Vagina (tissue), 2 donors: ENCODE measurements around the gene TMEM167A. TPM values are rescaled to one million over a fixed set of nuclear protein-coding genes. Genes with fewer than 3 reads are reported as not detected.

Source experiments
- DNase-seq, 2 donors: peaks; one replicate each; pipeline ENCODE4 v3.0.0-alpha.2; 2017; ENCODE audit errors: extremely low spot score in 2 of 2
- H3K27ac ChIP-seq: fragments of 200-600 bp; sonication (generic); one replicate; pipeline ENCODE4 v1.5.1; 2019
- H3K27me3 ChIP-seq: fragments of 200-600 bp; sonication (generic); one replicate; pipeline ENCODE4 v1.5.1; 2019
- H3K36me3 ChIP-seq, 2 donors: fragments of 200-600 bp; sonication (generic); one replicate each; pipeline ENCODE4 v1.5.1; 2017 to 2019
- H3K4me1 ChIP-seq: fragments of 200-600 bp; sonication (generic); one replicate; pipeline ENCODE4 v1.5.1; 2019
- H3K4me3 ChIP-seq, 2 donors: fragments of 200-600 bp; sonication (generic); 1 replicate in 1 of 2; 2 replicates in 1 of 2; pipeline ENCODE4 v1.5.1; 2016 to 2019
- H3K9me3 ChIP-seq: fragments of 200-600 bp; sonication (generic); one replicate; pipeline ENCODE4 v1.5.1; 2019
- POLR2A ChIP-seq, 2 donors: fragments of 450-650 bp; IDR thresholded peaks; one replicate each; pipeline ENCODE4 v1.6.1; 2017; ENCODE audit warnings: antibody characterized with exemption in 2 of 2, mild to moderate bottlenecking in 2 of 2, moderate library complexity in 2 of 2
- POLR2AphosphoS5 ChIP-seq, 2 donors: sonication (generic); formaldehyde crosslinking; IDR thresholded peaks; one replicate each; pipeline ENCODE4 v1.9.0; 2017; ENCODE audit warnings: antibody characterized with exemption in 2 of 2, mild to moderate bottlenecking in 2 of 2, low read depth in 1 of 2; ENCODE audit not compliant: insufficient read depth in 1 of 2
- intact Hi-C: fragments of 100-400 bp; cut with DNase I; formaldehyde crosslinking; loops from one replicate; pipeline ENCODE4 v1.15.1; 2023
- total RNA-seq: library from RNA; depleted of rRNA; stranded (reverse); fragments of >200 nt; gene quantifications from one replicate; pipeline ENCODE4 v1.2.3, GENCODE V29; 2016
- TF ChIP-seq, protein P1 (sequence below), 3 experiments: fragments of 450-650 bp in 2 of 3; fragments of 200-600 bp in 1 of 3; sonication (generic) in 1 of 3; IDR thresholded peaks; one replicate each; pipeline ENCODE4 v1.5.1; 2017 to 2019; ENCODE audit warnings: antibody characterized with exemption in 3 of 3, mild to moderate bottlenecking in 2 of 3, moderate library complexity in 2 of 3

TMEM167A gene
- total RNA-seq, 1 donor from 2014 or later = 22.3 TPM

DNA sequence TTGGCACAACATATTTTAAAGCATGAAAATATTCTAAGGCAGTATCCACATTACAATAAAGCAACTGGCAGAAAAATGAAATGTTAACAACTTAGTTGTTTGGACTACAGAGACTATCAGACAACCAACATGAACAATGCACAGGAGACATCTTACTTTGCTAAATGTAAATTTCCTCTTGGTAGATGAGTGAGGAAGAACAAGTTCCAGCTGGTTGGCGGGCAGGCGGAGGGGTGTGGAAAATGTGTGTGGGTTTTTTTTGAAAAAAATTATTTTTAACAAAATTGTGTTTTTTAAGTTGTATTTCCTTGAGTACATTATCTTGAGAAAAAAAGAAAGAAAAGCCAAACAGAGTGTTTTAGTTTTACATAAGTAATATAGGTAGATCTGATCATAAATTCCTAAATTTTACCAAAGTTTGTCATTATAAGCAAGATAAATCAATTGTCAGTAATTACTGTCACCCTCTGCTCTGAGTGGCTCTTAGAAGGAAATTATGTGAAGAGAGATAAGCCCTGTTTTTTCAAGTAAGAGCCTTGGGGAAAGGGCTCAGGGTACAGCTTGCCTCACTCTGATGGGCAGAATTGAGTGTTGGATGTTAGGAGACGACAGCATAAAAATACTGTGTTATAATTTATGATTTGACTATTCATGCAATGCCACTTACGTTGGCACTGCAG lies 42.5 kb downstream of the TMEM167A start:
- Histone ChIP-seq H3K27me3 (no peaks in the 10 kb centered on the region), H3K4me1 (no peaks in the 10 kb centered on the region), H3K27ac (no peak overlapping the region), H3K4me3 (no peak overlapping the region), H3K36me3 (no peaks in the 10 kb centered on the region), H3K9me3 (no peaks in the 10 kb centered on the region)
- intact Hi-C loops = no loop called here
- TF ChIP-seq POLR2A (IDR thresholded peaks at IDR 0.05) = no peak
- no peak for TF ChIP-seq POLR2AphosphoS5 (IDR thresholded peaks at IDR 0.05; ENCODE audit: insufficient read depth in 1 of 2, low read depth in 1 of 2)
- TF ChIP-seq, protein P1, sequence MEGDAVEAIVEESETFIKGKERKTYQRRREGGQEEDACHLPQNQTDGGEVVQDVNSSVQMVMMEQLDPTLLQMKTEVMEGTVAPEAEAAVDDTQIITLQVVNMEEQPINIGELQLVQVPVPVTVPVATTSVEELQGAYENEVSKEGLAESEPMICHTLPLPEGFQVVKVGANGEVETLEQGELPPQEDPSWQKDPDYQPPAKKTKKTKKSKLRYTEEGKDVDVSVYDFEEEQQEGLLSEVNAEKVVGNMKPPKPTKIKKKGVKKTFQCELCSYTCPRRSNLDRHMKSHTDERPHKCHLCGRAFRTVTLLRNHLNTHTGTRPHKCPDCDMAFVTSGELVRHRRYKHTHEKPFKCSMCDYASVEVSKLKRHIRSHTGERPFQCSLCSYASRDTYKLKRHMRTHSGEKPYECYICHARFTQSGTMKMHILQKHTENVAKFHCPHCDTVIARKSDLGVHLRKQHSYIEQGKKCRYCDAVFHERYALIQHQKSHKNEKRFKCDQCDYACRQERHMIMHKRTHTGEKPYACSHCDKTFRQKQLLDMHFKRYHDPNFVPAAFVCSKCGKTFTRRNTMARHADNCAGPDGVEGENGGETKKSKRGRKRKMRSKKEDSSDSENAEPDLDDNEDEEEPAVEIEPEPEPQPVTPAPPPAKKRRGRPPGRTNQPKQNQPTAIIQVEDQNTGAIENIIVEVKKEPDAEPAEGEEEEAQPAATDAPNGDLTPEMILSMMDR (IDR thresholded peaks at IDR 0.05) = no peak
- no peak for DNase-seq

DNA sequence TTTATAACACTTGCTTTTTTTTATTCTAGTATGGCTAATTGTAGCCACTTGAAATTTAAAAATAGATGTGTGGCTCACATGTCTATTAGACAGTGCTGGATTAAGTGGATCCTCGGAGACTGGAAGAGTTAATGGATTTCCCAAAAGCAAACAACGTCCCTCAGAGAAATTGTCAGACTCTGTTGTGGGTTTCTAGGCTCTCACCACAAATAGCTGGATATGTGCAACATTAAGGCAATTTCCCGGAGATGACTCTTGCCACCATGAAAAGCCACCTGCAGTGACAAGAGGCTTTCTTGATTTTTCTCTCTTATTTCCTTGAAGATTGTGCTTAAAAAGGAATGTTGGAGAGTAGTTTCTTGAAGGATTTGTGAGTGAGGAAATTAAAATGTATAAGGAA lies 43.2 kb downstream of the TMEM167A start:
- no peaks in the 10 kb centered on the region for H3K27me3 ChIP-seq
- TF ChIP-seq, protein P1 (IDR thresholded peaks at IDR 0.05) = no peak
- TF ChIP-seq POLR2A (IDR thresholded peaks at IDR 0.05) (no peak), POLR2AphosphoS5 (IDR thresholded peaks at IDR 0.05; ENCODE audit: insufficient read depth in 1 of 2, low read depth in 1 of 2) (no peak)
- no peaks in the 10 kb centered on the region for H3K9me3 ChIP-seq
- no peaks in the 10 kb centered on the region for H3K36me3 ChIP-seq
- no peak overlapping the region for H3K27ac ChIP-seq
- H3K4me3 ChIP-seq = no peak overlapping the region
- no peak for DNase-seq
- no peaks in the 10 kb centered on the region for H3K4me1 ChIP-seq
- intact Hi-C loops = no loop called here

DNA sequence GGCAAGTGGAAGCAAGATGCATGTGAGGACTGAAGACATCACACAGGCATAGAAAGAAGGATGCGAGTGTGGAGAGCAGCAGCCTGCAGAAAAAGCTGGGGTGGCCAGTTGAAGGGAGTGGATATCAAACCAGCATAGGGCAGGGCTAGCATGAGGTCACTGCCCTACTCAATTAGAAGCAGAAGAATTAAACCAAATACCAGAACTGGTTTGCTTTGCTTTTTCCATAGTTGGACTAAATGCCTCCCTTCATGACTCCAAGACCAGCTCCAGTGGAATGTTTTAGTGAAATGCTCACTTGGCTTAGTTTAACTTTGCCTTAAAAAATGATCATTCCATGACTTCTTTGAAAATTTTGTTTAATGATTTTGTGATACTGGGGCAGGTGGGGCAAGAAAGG lies 45.8 kb downstream of the TMEM167A start:
- H3K9me3 ChIP-seq = no peaks in the 10 kb centered on the region
- no peaks in the 10 kb centered on the region for H3K4me1 ChIP-seq
- no peak overlapping the region for H3K27ac ChIP-seq
- intact Hi-C loops = no loop called here
- H3K27me3 ChIP-seq = no peaks in the 10 kb centered on the region
- H3K4me3 ChIP-seq = no peak overlapping the region
- DNase-seq = no peak
- H3K36me3 ChIP-seq = no peaks in the 10 kb centered on the region
- TF ChIP-seq, protein P1 (IDR thresholded peaks at IDR 0.05) = no peak
- TF ChIP-seq POLR2A (IDR thresholded peaks at IDR 0.05) (no peak), POLR2AphosphoS5 (IDR thresholded peaks at IDR 0.05; ENCODE audit: insufficient read depth in 1 of 2, low read depth in 1 of 2) (no peak)

DNA sequence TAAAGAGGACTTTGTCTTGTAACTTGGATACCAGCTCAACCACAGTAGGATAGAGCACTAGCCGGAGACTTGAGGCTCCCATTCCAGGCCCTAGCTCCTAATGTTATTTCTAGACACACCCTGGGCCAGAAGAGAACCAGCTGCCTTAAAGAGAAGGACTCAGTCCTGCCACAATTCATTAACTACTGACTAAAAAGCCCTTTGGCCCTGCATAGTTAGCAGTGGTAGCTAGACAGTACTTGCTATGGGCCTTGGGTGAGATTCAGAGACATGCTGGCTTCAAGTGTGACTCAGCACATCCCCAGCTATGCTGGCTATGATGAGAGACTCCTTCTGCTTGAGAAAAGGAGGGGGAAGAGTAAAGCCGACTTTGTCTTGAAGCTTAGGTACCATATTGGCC lies 47.3 kb downstream of the TMEM167A start:
- Histone ChIP-seq H3K4me1 (no peaks in the 10 kb centered on the region), H3K27me3 (no peaks in the 10 kb centered on the region), H3K4me3 (no peak overlapping the region), H3K27ac (no peak overlapping the region), H3K36me3 (no peaks in the 10 kb centered on the region), H3K9me3 (no peaks in the 10 kb centered on the region)
- TF ChIP-seq POLR2AphosphoS5 (IDR thresholded peaks at IDR 0.05; ENCODE audit: insufficient read depth in 1 of 2, low read depth in 1 of 2) (no peak), POLR2A (IDR thresholded peaks at IDR 0.05) (no peak)
- TF ChIP-seq, protein P1 (IDR thresholded peaks at IDR 0.05) = no peak
- DNase-seq = no peak
- intact Hi-C loops = no loop called here

DNA sequence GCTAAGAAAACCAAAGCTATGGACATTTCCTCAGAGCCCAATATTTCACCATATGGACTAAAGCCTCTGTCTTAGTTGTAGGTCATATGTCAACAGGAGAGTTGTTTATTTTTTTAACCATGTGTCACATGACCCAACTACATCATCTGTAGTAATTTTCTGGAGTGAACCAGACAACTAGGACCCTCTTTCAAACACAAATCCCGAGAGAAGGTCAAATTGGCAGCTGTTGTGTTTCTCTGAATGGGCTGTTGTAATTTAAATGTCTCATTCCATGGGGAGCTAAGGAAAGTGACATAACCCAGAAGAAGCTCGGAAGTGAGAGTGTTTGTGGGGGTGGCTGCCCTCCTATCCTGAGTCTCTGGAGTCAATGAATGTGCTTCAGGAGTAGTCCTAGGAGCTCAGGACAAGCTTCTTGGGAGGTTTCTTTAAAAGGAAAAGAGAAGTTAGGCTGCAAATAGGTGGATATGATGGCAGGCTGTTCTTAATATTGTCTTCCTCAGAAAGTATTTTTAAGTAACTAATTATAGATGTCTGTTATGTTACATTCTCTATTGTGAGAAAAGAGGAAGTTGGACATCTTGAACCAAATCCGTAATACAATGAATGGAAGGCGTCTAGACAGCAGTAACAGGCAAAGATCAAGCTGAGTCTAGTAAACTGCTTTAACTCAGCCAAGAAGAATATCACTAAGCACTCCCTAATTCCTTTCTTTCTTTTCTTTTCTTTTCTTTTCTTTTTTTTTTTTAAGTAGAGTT lies 50.1 kb downstream of the TMEM167A start:
- Histone ChIP-seq H3K4me1 (no peaks in the 10 kb centered on the region), H3K27ac (no peak overlapping the region), H3K9me3 (no peaks in the 10 kb centered on the region), H3K36me3 (no peaks in the 10 kb centered on the region), H3K4me3 (no peak overlapping the region), H3K27me3 (no peaks in the 10 kb centered on the region)
- intact Hi-C loops = no loop called here
- no peak for DNase-seq
- no peak for TF ChIP-seq POLR2AphosphoS5 (IDR thresholded peaks at IDR 0.05; ENCODE audit: insufficient read depth in 1 of 2, low read depth in 1 of 2)
- no peak for TF ChIP-seq POLR2A (IDR thresholded peaks at IDR 0.05)
- TF ChIP-seq, protein P1 (IDR thresholded peaks at IDR 0.05) = no peak
